SKM-1 (cell line): Measurements from ENCODE around the gene ZMYM2.
"Not testable (repeated sequence)": the region's sequence is repeated elsewhere in the genome, so short reads cannot be mapped to it uniquely, and the experiment has no call there.

ENCODE experiments used
- DNase-seq: peaks from one replicate; lab custom pipeline; 2025; ENCODE audit not compliant: unreplicated experiment; lab: John Stamatoyannopoulos, UW

ZMYM2 gene

GRCh38 chr13:19958155-19959111 lies at the start of gene ZMYM2:
TSS of gene ZMYM2 (plus strand) at chr13:19958727. CDS start at chr13:19993073, 34,346 bp downstream.
- DNase-seq = peak; percentile 71

GRCh38 chr13:19910336-19911072 lies 48.0 kb upstream of the ZMYM2 start:
- DNase-seq = no peak

GRCh38 chr13:19927117-19927748 lies 31.3 kb upstream of the ZMYM2 start:
- no peak for DNase-seq

- no peak for DNase-seq
These were observed 18.4 kb upstream of the ZMYM2 start for GRCh38 chr13:19940106-19940505.

GRCh38 chr13:19950374-19950773 lies 8.2 kb upstream of the ZMYM2 start:
- no peak for DNase-seq

GRCh38 chr13:19952850-19953249 lies 5.7 kb upstream of the ZMYM2 start:
- no peak for DNase-seq

GRCh38 chr13:19955873-19956559 lies 2.5 kb upstream of the ZMYM2 start:
- DNase-seq = no peak

- no peak for DNase-seq
These were observed 990 bp upstream of the ZMYM2 start for GRCh38 chr13:19957320-19958154.

GRCh38 chr13:19959141-19959830 lies 759 bp downstream of the ZMYM2 start:
- no peak for DNase-seq

GRCh38 chr13:19959831-19960652 lies 1.5 kb downstream of the ZMYM2 start:
- peak; percentile 89 for DNase-seq

GRCh38 chr13:19960653-19960976 lies 2.1 kb downstream of the ZMYM2 start:
- no peak for DNase-seq

GRCh38 chr13:19961489-19961888 lies 3.0 kb downstream of the ZMYM2 start:
- DNase-seq = no peak

GRCh38 chr13:19961924-19962323 lies 3.4 kb downstream of the ZMYM2 start:
- no peak for DNase-seq

GRCh38 chr13:19962894-19963293 lies 4.4 kb downstream of the ZMYM2 start:
- DNase-seq = no peak

GRCh38 chr13:19967621-19968020 lies 9.1 kb downstream of the ZMYM2 start:
- DNase-seq = no peak

GRCh38 chr13:19974498-19975009 lies 16.0 kb downstream of the ZMYM2 start:
- DNase-seq = not testable (repeated sequence)

GRCh38 chr13:19978831-19979437 lies 20.4 kb downstream of the ZMYM2 start:
- no peak for DNase-seq

GRCh38 chr13:19981685-19982238 lies 23.2 kb downstream of the ZMYM2 start:
- no peak for DNase-seq
